Dendritic cell treated with granulocyte-macrophage colony-stimulating factor and Interleukin-4, amounts not matched to agents 40 ng/mL and 50 ng/mL, for 4 days (primary cell): ENCODE measurements around the gene SLIT1.

ENCODE experiments used
- H3K27ac Mint-ChIP-seq: one replicate; pipeline ENCODE4 v1.8.0; 2022; ENCODE audit warnings: mild to moderate bottlenecking, mixed read lengths
- H3K27me3 Mint-ChIP-seq: one replicate; pipeline ENCODE4 v1.8.0; 2022; ENCODE audit warnings: mild to moderate bottlenecking, mixed read lengths
- H3K36me3 Mint-ChIP-seq: one replicate; pipeline ENCODE4 v1.8.0; 2022; ENCODE audit warnings: low read depth, mixed read lengths
- H3K4me1 Mint-ChIP-seq: one replicate; pipeline ENCODE4 v1.8.0; 2022; ENCODE audit warnings: low read depth, mixed read lengths
- H3K4me3 Mint-ChIP-seq: one replicate; pipeline ENCODE4 v1.8.0; 2022; ENCODE audit warnings: mild to moderate bottlenecking, moderate library complexity, mixed read lengths
- H3K9me3 Mint-ChIP-seq: one replicate; pipeline ENCODE4 v1.8.0; 2022; ENCODE audit warnings: mixed read lengths
- intact Hi-C: fragments of 100-400 bp; cut with micrococcal nuclease; formaldehyde crosslinking; loops from one replicate; pipeline ENCODE4 v1.15.0; 2022

Gene SLIT1

DNA sequence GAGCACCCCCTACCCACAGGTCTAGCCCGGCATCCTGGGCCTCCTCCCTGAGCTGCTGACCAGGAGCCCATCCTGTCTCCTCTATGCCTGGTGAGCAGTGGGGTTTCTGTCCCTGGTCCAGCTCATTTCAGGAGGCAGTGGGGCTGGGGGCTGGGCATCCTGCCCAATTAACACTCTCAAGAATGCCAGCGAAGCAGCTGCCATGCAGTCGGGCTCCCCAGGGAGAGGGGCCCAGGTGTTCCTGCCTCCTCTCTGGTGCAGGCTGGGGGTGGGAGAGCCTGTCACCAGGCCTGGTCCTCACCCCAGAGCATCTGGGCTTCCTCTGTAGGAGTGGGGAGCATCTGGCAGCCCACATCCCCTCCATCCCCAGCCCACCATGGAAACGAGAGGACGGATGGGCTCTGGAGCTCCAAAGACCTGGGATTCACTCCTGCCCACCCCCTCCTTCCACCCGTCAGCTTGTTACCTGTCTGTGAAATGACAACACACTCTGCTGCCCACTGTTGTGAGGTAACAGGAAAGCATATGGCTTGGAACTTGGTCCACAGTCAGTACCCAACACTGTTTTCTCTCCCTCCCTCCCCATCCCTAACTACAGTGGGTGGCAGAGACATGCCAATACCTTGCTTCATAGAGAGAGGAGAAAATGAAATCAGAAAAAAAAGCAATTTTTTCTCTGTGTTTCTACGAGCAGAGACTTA, 69.1 kb downstream of the SLIT1 start:
- intact Hi-C loops: no loop called here
- Mint-ChIP-seq H3K36me3 (no peaks in the 10 kb centered on the region), H3K27me3 (peaks cover 16% of the 10 kb centered on the region)

GRCh38 chr10:97115846-97116245, 69.9 kb downstream of the SLIT1 start:
- Mint-ChIP-seq H3K9me3 (no peaks in the 10 kb centered on the region), H3K36me3 (no peaks in the 10 kb centered on the region), H3K4me1 (no peaks in the 10 kb centered on the region), H3K27ac (no peak overlapping the region), H3K27me3 (peaks cover 16% of the 10 kb centered on the region), H3K4me3 (no peak overlapping the region)
- intact Hi-C loops: no loop called here

More for the DNA sequence above, 69.1 kb downstream of the SLIT1 start:
- Mint-ChIP-seq H3K4me1 (no peaks in the 10 kb centered on the region), H3K4me3 (no peak overlapping the region), H3K27ac (no peak overlapping the region), H3K9me3 (no peaks in the 10 kb centered on the region)

GRCh38 chr10:97111615-97112014, 74.1 kb downstream of the SLIT1 start:
- H3K27ac Mint-ChIP-seq: no peak overlapping the region
- H3K4me1 Mint-ChIP-seq: no peaks in the 10 kb centered on the region
- H3K4me3 Mint-ChIP-seq: no peak overlapping the region
- peaks cover 20% of the 10 kb centered on the region for H3K27me3 Mint-ChIP-seq
- no peaks in the 10 kb centered on the region for H3K36me3 Mint-ChIP-seq
- no peaks in the 10 kb centered on the region for H3K9me3 Mint-ChIP-seq
- intact Hi-C loops: no loop called here

DNA sequence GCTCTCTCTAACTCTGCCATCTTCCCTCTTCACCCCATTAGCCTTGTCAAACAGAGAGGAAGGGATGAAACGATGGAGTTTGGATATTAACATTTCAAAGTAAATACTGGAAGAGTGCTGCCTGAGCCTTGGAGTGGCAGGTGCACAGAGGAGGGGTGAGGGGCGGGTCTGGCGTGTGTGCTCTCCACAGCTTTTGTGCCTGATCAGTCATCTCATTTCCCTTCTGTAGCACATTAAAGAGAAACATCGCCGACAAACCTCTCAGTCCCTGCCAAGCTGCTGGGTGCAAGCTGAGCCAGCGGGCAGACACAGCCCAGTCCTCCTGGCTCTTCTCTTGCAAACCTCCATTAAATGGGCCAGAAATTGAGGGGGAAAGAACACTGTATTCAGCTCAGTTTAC, 76.2 kb downstream of the SLIT1 start:
- Mint-ChIP-seq H3K27ac (no peak overlapping the region), H3K27me3 (peaks cover 20% of the 10 kb centered on the region), H3K9me3 (no peaks in the 10 kb centered on the region), H3K36me3 (no peaks in the 10 kb centered on the region), H3K4me3 (no peak overlapping the region), H3K4me1 (no peaks in the 10 kb centered on the region)
- intact Hi-C loops: no loop called here

GRCh38 chr10:97107551-97107950, 78.2 kb downstream of the SLIT1 start:
- no peaks in the 10 kb centered on the region for H3K4me1 Mint-ChIP-seq
- H3K4me3 Mint-ChIP-seq: no peak overlapping the region
- peaks cover 18% of the 10 kb centered on the region for H3K27me3 Mint-ChIP-seq
- H3K9me3 Mint-ChIP-seq: no peaks in the 10 kb centered on the region
- intact Hi-C loops: no loop called here
- H3K36me3 Mint-ChIP-seq: no peaks in the 10 kb centered on the region
- no peak overlapping the region for H3K27ac Mint-ChIP-seq

- Mint-ChIP-seq H3K4me1 (no peaks in the 10 kb centered on the region), H3K27me3 (peaks cover 13% of the 10 kb centered on the region), H3K9me3 (no peaks in the 10 kb centered on the region), H3K4me3 (no peak overlapping the region), H3K27ac (no peak overlapping the region), H3K36me3 (no peaks in the 10 kb centered on the region)
- intact Hi-C loops: no loop called here
Measured at GRCh38 chr10:97106207-97106606, 79.6 kb downstream of the SLIT1 start.

DNA sequence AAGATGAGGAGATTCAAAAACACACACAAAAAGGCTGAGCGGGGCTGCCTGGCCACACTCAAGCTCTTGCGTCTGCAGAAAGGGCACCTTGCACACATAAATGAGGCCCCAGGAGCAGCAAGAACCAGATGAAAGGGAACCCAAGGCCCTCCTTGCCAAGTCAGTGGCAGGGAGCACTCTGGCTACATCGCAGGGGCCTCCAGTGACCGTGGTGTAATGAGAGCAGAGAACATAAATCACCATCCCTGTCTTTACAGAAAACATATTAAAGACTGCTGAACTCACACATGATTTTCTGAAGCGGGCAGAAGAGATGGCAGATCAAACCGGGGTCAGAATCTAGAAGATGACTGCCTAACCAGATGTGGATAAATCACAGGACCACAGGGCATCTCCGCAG, 80.5 kb downstream of the SLIT1 start:
- intact Hi-C loops: no loop called here
- Mint-ChIP-seq H3K4me1 (no peaks in the 10 kb centered on the region), H3K27ac (no peak overlapping the region), H3K27me3 (peaks cover 10% of the 10 kb centered on the region), H3K9me3 (no peaks in the 10 kb centered on the region), H3K36me3 (no peaks in the 10 kb centered on the region), H3K4me3 (no peak overlapping the region)

GRCh38 chr10:97103316-97104080, 82.3 kb downstream of the SLIT1 start:
- Mint-ChIP-seq H3K9me3 (no peaks in the 10 kb centered on the region), H3K36me3 (no peaks in the 10 kb centered on the region), H3K27me3 (peaks cover 5% of the 10 kb centered on the region), H3K27ac (no peak overlapping the region), H3K4me1 (no peaks in the 10 kb centered on the region), H3K4me3 (no peak overlapping the region)
- intact Hi-C loops: no loop called here

DNA sequence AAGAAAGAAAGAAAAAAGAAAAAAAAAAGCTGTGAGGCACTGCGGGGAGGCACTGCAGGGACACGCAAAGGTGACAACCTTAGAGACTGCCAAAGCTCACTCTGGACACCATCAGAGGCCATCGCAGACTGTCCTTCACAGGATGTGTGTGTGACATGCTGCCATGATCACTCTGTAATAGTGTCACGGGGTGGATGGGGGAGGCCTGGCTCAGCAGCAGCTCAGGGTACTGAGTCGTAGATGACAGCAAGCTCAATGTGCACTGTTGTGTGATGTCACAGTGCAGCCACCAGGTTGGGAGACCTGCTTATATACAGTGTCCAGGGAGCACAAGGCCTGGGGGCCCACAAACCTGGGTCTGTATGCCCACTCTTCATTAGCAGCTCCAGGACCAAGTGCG, 83.3 kb downstream of the SLIT1 start:
- Mint-ChIP-seq H3K27me3 (peaks cover 7% of the 10 kb centered on the region), H3K4me1 (no peaks in the 10 kb centered on the region), H3K9me3 (no peaks in the 10 kb centered on the region), H3K4me3 (no peak overlapping the region), H3K27ac (no peak overlapping the region), H3K36me3 (no peaks in the 10 kb centered on the region)
- intact Hi-C loops: no loop called here

GRCh38 chr10:97101166-97101940, 84.4 kb downstream of the SLIT1 start:
- Mint-ChIP-seq H3K4me1 (no peaks in the 10 kb centered on the region), H3K4me3 (no peak overlapping the region), H3K27ac (no peak overlapping the region), H3K36me3 (no peaks in the 10 kb centered on the region), H3K27me3 (peaks cover 15% of the 10 kb centered on the region), H3K9me3 (no peaks in the 10 kb centered on the region)
- intact Hi-C loops: no loop called here

- Mint-ChIP-seq H3K4me3 (no peak overlapping the region), H3K27me3 (peaks cover 22% of the 10 kb centered on the region), H3K4me1 (no peaks in the 10 kb centered on the region), H3K9me3 (no peaks in the 10 kb centered on the region), H3K36me3 (no peaks in the 10 kb centered on the region), H3K27ac (no peak overlapping the region)
- intact Hi-C loops: no loop called here
Measured at GRCh38 chr10:97100657-97101056, 85.1 kb downstream of the SLIT1 start.

DNA sequence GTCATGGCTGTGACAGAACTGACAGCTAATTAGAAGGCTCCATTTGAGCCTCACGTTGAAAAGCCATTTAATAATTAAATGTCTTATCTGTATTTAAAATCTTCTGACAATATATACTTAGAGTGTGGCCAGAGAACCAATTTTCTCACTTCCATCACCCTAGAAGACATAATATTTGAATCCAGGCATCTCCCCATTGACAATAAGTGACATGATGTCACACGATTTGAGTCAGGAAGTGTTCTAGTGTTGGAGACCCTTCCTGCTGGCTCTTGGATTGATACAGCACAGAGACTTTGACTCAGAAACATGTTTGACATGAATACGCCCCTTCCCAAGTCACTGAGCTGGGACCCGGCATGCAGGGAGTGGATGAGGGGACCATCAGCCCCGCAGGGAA, 85.9 kb downstream of the SLIT1 start:
- H3K27ac Mint-ChIP-seq: no peak overlapping the region
- no peak overlapping the region for H3K4me3 Mint-ChIP-seq
- no peaks in the 10 kb centered on the region for H3K4me1 Mint-ChIP-seq
- intact Hi-C loops: no loop called here
- peaks cover 28% of the 10 kb centered on the region for H3K27me3 Mint-ChIP-seq
- no peaks in the 10 kb centered on the region for H3K36me3 Mint-ChIP-seq
- no peaks in the 10 kb centered on the region for H3K9me3 Mint-ChIP-seq

- no peaks in the 10 kb centered on the region for H3K36me3 Mint-ChIP-seq
- no peak overlapping the region for H3K27ac Mint-ChIP-seq
- H3K27me3 Mint-ChIP-seq: peaks cover 30% of the 10 kb centered on the region
- no peaks in the 10 kb centered on the region for H3K4me1 Mint-ChIP-seq
- intact Hi-C loops: no loop called here
- H3K4me3 Mint-ChIP-seq: no peak overlapping the region
- H3K9me3 Mint-ChIP-seq: no peaks in the 10 kb centered on the region
Measured at GRCh38 chr10:97099089-97099488, 86.7 kb downstream of the SLIT1 start.

GRCh38 chr10:97097084-97097433, 88.7 kb downstream of the SLIT1 start:
- no peaks in the 10 kb centered on the region for H3K4me1 Mint-ChIP-seq
- H3K27ac Mint-ChIP-seq: no peak overlapping the region

More at GRCh38 chr10:97097084-97097433, 88.7 kb downstream of the SLIT1 start:
- H3K27me3 Mint-ChIP-seq: peaks cover 29% of the 10 kb centered on the region
- no peaks in the 10 kb centered on the region for H3K36me3 Mint-ChIP-seq
- intact Hi-C loops: no loop called here
- H3K4me3 Mint-ChIP-seq: no peak overlapping the region
- no peaks in the 10 kb centered on the region for H3K9me3 Mint-ChIP-seq
